BLaER1 treated with 17β-estradiol and CSF1 and Interleukin-3, amounts not matched to agents 10 nM and 100 nM (cell line): ENCODE measurements around the gene ASB13.

Experiments
- H3K27ac ChIP-seq, 11 experiments: shearing (Covaris generic); formaldehyde crosslinking; 2 replicates each; pipeline ENCODE4 v1.8.1; 2022
- H3K27me3 ChIP-seq, 11 experiments: shearing (Covaris generic); formaldehyde crosslinking; 2 replicates each; pipeline ENCODE4 v1.8.1; 2022
- H3K36me3 ChIP-seq, 11 experiments: shearing (Covaris generic); formaldehyde crosslinking; 2 replicates each; pipeline ENCODE4 v1.8.1; 2022
- H3K4me1 ChIP-seq, 10 experiments: shearing (Covaris generic); formaldehyde crosslinking; 2 replicates each; pipeline ENCODE4 v1.8.1; 2022
- H3K4me2 ChIP-seq, 11 experiments: shearing (Covaris generic); formaldehyde crosslinking; 2 replicates each; pipeline ENCODE4 v1.8.1; 2022
- H3K4me3 ChIP-seq, 10 experiments: shearing (Covaris generic); formaldehyde crosslinking; 2 replicates each; pipeline ENCODE4 v1.8.1; 2022
- H3K9ac ChIP-seq, 11 experiments: shearing (Covaris generic); formaldehyde crosslinking; 2 replicates each; pipeline ENCODE4 v1.8.1; 2022
- H3K9me3 ChIP-seq, 11 experiments: shearing (Covaris generic); formaldehyde crosslinking; replicated peaks in 1 of 11; 2 replicates each; pipeline ENCODE4 v1.8.1; 2022
- H4K20me1 ChIP-seq, 11 experiments: shearing (Covaris generic); formaldehyde crosslinking; 2 replicates each; pipeline ENCODE4 v1.8.1; 2022
- Cebpa-rat ChIP-seq, 11 experiments: shearing (Covaris generic); IDR thresholded peaks; 2 replicates each; pipeline ENCODE4 v1.8.1; 2022

The ASB13 gene

GRCh38 chr10:5665373-5666007 lies 905 bp downstream of the ASB13 start:
- peak overlapping the region; percentile 65 to 86 (median 82) for H3K9ac ChIP-seq
- peaks cover 0 to 10% (median 0%) of the 10 kb centered on the region in 11 experiments; a peak in 5 of 22 replicates for H4K20me1 ChIP-seq
- peak overlapping the region; percentile 83 to 99 (median 98) for H3K4me2 ChIP-seq
- peak overlapping the region in 9 of 11 experiments; percentile 55 to 80 (median 70); a peak in 14 of 22 replicates for H3K27ac ChIP-seq
- H3K36me3 ChIP-seq = no peaks in the 10 kb centered on the region; a peak in 1 of 22 replicates
- H3K4me3 ChIP-seq = peak overlapping the region; percentile 68 to 95 (median 78)
- TF ChIP-seq Cebpa-rat (IDR thresholded peaks at IDR 0.05) = peak in 3 of 11 experiments; percentile 10 to 44 (median 26); a peak in 2 of 22 replicates
- peaks cover 0 to 32% (median 28%) of the 10 kb centered on the region in 11 experiments; a peak in 19 of 22 replicates for H3K27me3 ChIP-seq
- peaks cover 10 to 33% (median 25%) of the 10 kb centered on the region in 10 experiments; a peak in 19 of 20 replicates for H3K4me1 ChIP-seq
- no peaks in the 10 kb centered on the region for H3K9me3 ChIP-seq

- no peak overlapping the region for H3K27ac ChIP-seq
- H3K4me3 ChIP-seq = no peak overlapping the region
- H3K4me1 ChIP-seq = peaks cover 23 to 41% (median 33%) of the 10 kb centered on the region in 10 experiments
- H3K27me3 ChIP-seq = peaks cover 0 to 32% (median 28%) of the 10 kb centered on the region in 11 experiments; a peak in 19 of 22 replicates
- H3K9me3 ChIP-seq = no peaks in the 10 kb centered on the region
- peaks cover 0 to 21% (median 0%) of the 10 kb centered on the region in 11 experiments; a peak in 5 of 22 replicates for H4K20me1 ChIP-seq
- no peak for TF ChIP-seq Cebpa-rat (IDR thresholded peaks at IDR 0.05)
- no peak overlapping the region; a peak in 1 of 22 replicates for H3K9ac ChIP-seq
- no peaks in the 10 kb centered on the region; a peak in 1 of 22 replicates for H3K36me3 ChIP-seq
- peak overlapping the region in 7 of 11 experiments; percentile 12 to 56 (median 42); a peak in 12 of 22 replicates for H3K4me2 ChIP-seq
Measured at GRCh38 chr10:5663692-5664427, 2.5 kb downstream of the ASB13 start.

GRCh38 chr10:5662708-5663579 lies 3.5 kb downstream of the ASB13 start:
- TF ChIP-seq Cebpa-rat (IDR thresholded peaks at IDR 0.05) = no peak
- Histone ChIP-seq H3K4me2 (peak overlapping the region in 7 of 11 experiments; percentile 12 to 56 (median 42); a peak in 14 of 22 replicates), H3K9me3 (no peaks in the 10 kb centered on the region), H3K27me3 (peaks cover 0 to 32% (median 28%) of the 10 kb centered on the region in 11 experiments; a peak in 19 of 22 replicates), H4K20me1 (peaks cover 0 to 21% (median 0%) of the 10 kb centered on the region in 11 experiments; a peak in 5 of 22 replicates), H3K36me3 (no peaks in the 10 kb centered on the region; a peak in 1 of 22 replicates), H3K4me1 (peaks cover 23 to 41% (median 33%) of the 10 kb centered on the region in 10 experiments), H3K27ac (no peak overlapping the region), H3K4me3 (no peak overlapping the region), H3K9ac (no peak overlapping the region; a peak in 1 of 22 replicates)

GRCh38 chr10:5661043-5661442 lies 5.4 kb downstream of the ASB13 start:
- Histone ChIP-seq H4K20me1 (peaks cover 0 to 21% (median 0%) of the 10 kb centered on the region in 11 experiments; a peak in 5 of 22 replicates), H3K4me1 (peaks cover 18 to 36% (median 29%) of the 10 kb centered on the region in 10 experiments), H3K4me2 (no peak overlapping the region), H3K9me3 (no peaks in the 10 kb centered on the region), H3K36me3 (no peaks in the 10 kb centered on the region; a peak in 1 of 22 replicates), H3K9ac (no peak overlapping the region), H3K27ac (no peak overlapping the region), H3K4me3 (no peak overlapping the region), H3K27me3 (peaks cover 0 to 14% (median 10%) of the 10 kb centered on the region in 11 experiments; a peak in 17 of 22 replicates)
- TF ChIP-seq Cebpa-rat (IDR thresholded peaks at IDR 0.05) = no peak

- TF ChIP-seq Cebpa-rat (IDR thresholded peaks at IDR 0.05) = peak in 2 of 11 experiments; percentile 17 to 74; a peak in 3 of 22 replicates
- no peak overlapping the region for H3K9ac ChIP-seq
- H3K4me3 ChIP-seq = no peak overlapping the region
- H3K27ac ChIP-seq = 0 out of 22 replicates have a peak overlapping the region, but pooled peaks of 1 of the 11 experiments have one; percentile 6
- peaks cover 0 to 21% (median 0%) of the 10 kb centered on the region in 11 experiments; a peak in 5 of 22 replicates for H4K20me1 ChIP-seq
- peak overlapping the region in 6 of 11 experiments; percentile 18 to 66 (median 60); a peak in 11 of 22 replicates for H3K4me2 ChIP-seq
- H3K4me1 ChIP-seq = peaks cover 12 to 32% (median 21%) of the 10 kb centered on the region in 10 experiments
- H3K36me3 ChIP-seq = no peaks in the 10 kb centered on the region; a peak in 1 of 22 replicates
- H3K27me3 ChIP-seq = peaks cover 0 to 3% (median 0%) of the 10 kb centered on the region in 11 experiments; a peak in 4 of 22 replicates
- no peaks in the 10 kb centered on the region for H3K9me3 ChIP-seq
Measured at GRCh38 chr10:5659702-5660528, 6.5 kb downstream of the ASB13 start.

- TF ChIP-seq Cebpa-rat (IDR thresholded peaks at IDR 0.05) = no peak
Measured at GRCh38 chr10:5658871-5659618, 7.3 kb downstream of the ASB13 start.

More at GRCh38 chr10:5658871-5659618, 7.3 kb downstream of the ASB13 start:
- Histone ChIP-seq H3K4me1 (peaks cover 12 to 35% (median 22%) of the 10 kb centered on the region in 10 experiments), H3K4me2 (peak overlapping the region in 5 of 11 experiments; percentile 58 to 66 (median 61); a peak in 10 of 22 replicates), H3K9me3 (no peaks in the 10 kb centered on the region), H3K27ac (0 out of 22 replicates have a peak overlapping the region, but pooled peaks of 1 of the 11 experiments have one; percentile 6), H3K36me3 (no peaks in the 10 kb centered on the region; a peak in 1 of 22 replicates), H3K27me3 (no peaks in the 10 kb centered on the region), H3K9ac (no peak overlapping the region), H3K4me3 (no peak overlapping the region), H4K20me1 (peaks cover 0 to 21% (median 0%) of the 10 kb centered on the region in 11 experiments; a peak in 5 of 22 replicates)
